Fibroblast of skin of abdomen (primary cell): ENCODE results near the gene MPZL1. TPM values are rescaled to one million over a fixed set of nuclear protein-coding genes. Genes with fewer than 3 reads are reported as not detected.

Experiments
- DNase-seq: peaks from one replicate; pipeline ENCODE4 v3.0.0-alpha.2; 2013
- polyA plus RNA-seq, 2 experiments: library from polyadenylated mRNA; unstranded; fragments of 120-200 nt; gene quantifications; one replicate each; pipeline ENCODE4 v1.2.1, GENCODE V29; 2013; ENCODE audit not compliant: insufficient read length in 2 of 2

The MPZL1 gene
- 97.6 TPM for polyA plus RNA-seq (2013, experiment 1 of 2; ENCODE audit: insufficient read length)
- polyA plus RNA-seq (2013, experiment 2 of 2; ENCODE audit: insufficient read length): 110 TPM

DNA sequence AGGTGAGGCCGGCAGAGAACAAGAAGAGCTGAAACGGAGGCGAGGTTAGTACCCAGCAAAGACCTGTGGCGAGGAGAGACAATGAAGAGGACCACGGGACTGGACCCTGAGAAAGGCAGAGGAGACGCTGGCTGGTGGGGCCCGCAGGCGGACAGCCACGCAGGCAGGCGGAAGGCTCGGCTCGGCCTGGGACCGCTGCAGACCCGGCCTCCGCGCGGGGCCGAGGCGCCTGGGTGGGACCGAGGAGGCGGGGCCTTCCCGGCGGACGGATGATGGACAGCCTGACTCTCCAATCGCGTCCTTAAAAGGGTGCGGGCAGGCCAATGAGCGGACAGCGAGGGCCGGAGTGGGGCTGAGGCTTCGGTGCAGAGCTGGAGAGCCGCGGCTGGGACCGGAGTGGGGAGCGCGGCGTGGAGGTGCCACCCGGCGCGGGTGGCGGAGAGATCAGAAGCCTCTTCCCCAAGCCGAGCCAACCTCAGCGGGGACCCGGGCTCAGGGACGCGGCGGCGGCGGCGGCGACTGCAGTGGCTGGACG, at the start of gene MPZL1:
Gene MPZL1 (plus strand): TSS at position 366 of the 535 bp plus-strand sequence. CDS start 170 bp downstream, outside the sequence.
- peak; percentile 94 for DNase-seq

DNA sequence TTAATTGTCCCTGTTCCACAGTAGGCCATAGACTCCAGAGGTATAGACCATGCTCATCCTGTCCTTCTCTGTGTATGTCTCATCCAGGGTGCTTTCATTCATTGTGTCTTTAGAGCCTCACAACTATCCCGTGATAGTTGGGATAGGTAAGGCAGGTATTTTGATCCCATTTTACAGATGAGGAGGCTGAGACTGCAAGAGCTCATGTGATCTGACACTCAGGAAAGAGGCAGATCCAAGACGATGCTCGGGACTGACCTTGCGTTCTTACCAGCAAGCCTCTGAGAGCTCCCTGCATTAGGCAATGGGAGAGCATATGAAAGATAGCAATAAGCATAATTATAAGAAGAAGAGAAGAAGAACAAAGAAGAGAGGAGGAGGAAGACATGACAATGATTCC, 49.0 kb upstream of the MPZL1 start:
- no peak for DNase-seq

DNA sequence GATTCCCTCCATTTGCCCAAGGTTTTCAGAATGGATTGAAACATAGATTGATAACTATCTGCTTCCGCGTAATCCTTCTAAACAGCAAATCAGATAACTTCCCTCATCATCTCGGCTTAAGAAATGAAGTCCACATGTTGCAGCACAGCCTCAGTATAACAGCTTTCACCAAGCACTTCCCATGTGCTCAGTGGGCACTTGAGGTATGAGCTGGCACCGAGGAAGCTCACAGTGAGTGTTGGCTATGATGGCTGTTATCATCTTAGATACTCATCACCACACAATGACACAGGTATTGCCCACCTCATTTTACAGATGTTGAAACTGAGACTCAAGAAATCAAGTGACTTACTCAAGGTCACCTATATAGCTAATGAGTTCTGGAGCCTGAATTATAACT, 48.5 kb upstream of the MPZL1 start:
- no peak for DNase-seq

DNA sequence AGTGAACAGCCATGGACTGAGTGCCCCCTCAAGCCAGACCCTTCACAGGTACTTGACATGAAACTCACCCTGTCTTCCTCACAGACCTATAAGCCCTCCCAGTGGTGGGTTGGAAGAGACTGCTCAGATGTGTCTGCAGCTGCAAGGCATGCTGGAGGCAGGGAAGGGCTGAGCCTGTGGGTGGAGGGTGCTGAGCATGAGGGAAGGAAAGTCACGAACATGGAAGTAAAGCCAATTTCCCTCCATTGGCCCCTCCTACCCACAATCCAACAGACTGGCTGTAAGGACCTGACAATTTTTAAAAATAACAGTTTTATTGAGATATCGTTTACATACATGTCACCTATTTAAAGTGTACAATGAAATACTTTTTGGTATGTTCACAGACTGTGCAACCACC, 47.6 kb upstream of the MPZL1 start:
- DNase-seq: no peak

DNA sequence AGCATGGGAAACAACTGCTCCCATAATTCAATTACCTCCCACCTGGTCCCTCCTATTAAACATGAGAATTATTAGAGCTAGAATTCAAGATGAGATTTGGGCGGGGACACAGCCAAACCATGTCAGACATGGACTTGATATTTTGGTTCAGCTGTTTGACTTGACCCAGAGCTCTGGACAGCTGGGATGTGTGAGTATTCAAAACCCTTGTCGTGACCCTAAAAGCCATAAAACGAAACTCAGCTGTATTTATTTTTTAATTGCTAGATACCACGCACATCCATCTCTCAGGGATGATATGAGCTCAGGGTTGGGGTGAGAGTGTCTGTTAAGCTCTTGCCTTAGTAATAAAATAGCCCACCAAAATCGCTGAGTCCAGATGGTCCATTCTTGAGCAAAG, 46.3 kb upstream of the MPZL1 start:
- no peak for DNase-seq

DNA sequence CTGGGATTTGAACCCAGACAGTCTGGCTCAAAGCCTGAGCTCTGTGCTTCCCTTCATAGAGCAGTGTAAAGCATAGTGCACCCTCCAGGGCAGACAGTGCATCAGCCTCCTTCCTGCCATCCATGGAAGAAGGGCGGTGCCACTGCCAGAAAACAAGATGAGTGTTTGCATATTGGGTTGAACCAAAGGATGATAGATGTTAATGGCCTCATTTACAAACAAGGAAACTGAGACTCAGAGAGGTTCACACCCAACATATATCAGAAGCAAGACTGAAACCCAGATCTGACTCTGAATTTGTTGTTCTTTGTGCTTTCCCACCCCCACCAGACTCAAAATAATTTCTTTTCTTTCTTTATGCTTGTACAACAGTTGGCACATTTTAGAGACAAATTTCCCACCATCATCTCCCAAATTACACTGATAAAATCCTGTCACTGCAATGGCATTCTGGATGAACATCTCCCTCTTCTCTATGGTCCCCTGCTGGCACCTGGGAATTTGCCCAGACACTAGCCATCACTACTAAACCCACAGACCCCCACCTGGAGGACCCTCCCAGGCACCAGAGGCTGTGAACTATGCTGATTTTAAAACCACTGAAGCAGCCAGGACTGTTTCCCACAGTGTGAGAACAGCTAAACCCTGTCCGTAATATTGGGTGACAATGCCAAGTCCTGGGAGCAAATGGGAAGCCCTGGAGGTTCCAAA, 45.4 kb upstream of the MPZL1 start:
- no peak for DNase-seq

DNA sequence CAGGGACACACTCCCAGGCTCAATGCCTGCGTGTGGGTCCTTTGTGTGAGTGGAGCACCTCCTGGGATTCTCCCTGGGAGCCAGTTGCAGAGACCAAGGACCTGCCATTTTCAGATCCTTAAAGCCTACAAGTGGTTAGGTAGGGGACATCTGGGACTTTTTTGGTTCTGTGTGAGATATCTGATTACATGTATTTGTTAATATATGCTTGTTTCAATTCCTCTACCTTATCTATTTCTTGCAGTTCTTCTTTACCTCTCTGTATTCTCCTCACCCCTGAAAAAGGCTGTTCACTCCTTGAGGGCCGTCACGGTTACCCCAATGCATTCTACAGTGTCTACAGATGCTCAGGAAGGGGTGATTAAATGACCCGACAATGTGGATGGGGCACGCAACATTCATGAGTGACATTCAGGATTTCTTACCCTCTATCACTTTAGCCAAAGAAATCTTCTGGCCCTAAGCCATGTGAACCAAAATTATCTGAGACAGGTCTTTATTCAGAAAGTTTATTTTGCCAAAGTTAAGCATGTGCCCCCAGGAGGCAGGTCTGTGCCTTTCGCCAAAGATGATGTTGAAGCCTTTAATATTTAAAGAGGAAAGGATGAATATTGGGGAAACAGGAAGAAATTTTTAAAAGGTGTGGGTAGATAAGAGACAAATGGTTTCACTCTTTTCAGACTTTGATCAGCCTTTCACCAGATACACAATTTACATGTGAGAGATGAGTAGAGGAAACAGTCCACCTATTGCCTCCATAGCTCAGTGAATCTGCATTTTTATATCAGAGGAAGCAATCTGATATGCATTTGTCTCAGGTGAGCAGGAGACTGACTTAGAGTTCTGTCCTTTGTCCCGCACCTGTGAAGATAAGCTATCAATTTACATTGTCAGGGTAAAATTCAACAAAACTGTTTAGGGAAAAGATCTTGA, 44.6 kb upstream of the MPZL1 start:
- no peak for DNase-seq

DNA sequence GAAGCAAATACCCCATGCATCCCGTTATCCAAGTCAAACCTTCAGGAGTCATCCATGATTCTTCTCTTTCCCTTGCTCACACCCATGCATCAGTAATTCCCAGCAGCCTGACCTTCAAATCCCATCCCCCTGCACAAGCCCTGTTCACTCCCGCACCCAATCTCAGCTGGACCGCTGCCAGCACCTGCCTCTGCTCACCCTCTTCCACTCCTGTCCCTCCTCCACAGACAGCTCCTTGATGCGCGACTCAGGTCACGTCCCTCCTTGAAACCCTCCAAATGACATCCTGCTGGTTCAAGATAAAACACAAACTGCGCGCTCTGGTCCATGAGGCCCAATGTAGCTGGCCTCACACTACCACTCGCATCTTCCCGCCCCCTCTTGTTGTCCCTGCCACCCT, 43.4 kb upstream of the MPZL1 start:
- no peak for DNase-seq

DNA sequence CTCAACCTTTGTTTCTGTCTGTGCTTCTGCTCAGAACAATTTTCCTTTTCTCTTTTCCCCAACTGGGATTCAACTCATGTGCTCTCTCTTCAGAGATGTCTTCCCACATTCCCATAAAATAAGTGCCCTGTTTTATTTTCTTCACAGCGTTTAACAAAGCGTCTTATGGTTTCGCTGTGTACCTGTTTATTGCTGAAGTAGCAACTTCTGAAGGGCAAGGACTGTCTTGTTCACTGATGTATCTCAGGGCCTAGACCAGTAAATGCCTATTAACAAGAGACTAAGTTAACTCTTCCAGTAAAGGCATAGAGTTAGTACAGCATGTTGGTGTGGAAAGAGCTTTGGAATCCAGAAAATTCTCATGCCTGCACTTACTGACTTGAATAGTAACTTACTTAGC, 42.9 kb upstream of the MPZL1 start:
- DNase-seq: no peak

DNA sequence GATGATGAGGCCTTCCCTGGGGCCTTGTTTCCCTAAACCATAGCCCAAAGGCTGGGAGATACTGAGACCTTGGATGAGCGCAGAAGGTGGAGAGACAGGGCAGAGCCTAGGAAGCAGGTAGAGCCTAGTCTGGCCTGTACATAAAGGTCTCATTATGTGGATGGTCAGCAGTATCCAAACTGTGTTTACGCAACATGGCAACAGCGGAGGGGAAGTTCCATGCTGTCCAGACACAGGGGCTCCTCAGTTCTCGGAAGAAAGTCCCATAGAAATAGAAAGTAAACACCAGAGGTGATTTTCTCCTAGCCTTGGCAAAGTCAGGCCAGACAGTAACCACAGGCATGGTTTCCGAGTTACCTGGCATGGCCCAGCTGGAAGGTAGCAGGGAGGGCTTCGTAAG, 42.1 kb upstream of the MPZL1 start:
- DNase-seq: no peak

DNA sequence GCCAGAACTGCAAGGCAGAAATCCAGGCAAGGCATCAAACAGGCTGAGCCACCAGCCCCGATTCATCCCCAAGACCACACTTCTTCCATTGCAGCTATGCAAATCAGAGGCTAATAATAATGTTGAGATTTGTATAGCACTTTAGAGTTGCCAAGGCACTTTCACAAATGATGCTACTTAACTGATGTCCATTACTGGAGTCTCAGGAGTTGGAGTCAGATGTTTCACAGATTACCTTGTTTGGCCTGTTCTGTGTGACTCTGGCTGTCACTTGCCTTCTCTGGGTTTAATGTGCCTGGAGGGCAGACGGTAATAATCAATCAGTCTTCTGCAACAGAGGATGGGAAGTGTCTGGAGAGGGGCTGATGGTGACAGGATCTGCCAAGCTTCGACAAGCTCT, 40.8 kb upstream of the MPZL1 start:
- DNase-seq: no peak

DNA sequence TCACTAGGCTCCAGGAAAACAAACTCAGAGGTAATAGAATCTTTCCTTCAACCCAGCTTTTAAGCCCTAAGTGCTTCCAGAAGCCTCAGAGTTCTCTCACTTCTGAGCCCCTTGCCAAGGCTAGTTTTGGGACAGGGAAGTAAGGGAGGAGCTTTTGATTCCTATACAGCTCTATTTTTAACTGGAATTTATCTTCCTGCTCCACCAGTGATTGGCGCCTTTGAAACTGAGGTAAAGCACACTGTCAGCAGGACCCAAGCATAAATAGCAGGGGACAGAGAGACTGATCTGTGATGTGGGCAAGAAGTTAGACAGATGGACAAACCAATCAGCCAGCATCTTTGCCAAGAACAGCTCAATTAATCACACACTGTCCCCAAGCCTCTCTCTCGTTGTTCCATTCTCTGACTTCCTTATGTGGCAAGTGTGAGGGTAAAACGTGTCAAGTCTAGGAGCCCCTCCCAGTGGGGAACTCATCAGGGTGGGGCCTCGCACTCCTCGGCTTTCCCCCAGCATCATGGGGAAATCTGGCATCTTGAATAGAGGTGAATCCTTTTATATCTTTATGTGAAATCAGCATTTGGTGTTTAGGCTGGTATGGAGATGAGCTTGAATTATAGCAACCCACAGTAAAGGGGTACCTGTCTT, 40.2 kb upstream of the MPZL1 start:
- DNase-seq: no peak

DNA sequence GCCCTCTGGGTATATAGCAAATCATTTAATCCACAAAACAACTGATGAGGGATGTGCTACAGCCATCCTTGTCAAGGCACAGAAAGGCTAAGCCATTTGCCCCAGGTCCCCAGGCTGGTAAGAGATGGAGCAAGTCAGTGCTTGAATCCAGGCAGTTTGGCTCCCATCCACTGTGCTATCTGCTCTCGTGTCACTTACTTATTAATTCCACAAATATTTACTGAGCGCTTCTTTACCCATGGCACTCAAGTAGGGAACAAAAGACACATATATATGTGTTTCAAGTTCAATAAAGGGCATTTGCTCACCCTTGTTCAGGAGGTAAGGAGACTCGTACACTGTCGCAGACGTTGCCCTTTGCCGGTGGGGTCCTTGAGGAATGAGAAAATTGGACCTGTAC, 38.6 kb upstream of the MPZL1 start:
- DNase-seq: no peak

DNA sequence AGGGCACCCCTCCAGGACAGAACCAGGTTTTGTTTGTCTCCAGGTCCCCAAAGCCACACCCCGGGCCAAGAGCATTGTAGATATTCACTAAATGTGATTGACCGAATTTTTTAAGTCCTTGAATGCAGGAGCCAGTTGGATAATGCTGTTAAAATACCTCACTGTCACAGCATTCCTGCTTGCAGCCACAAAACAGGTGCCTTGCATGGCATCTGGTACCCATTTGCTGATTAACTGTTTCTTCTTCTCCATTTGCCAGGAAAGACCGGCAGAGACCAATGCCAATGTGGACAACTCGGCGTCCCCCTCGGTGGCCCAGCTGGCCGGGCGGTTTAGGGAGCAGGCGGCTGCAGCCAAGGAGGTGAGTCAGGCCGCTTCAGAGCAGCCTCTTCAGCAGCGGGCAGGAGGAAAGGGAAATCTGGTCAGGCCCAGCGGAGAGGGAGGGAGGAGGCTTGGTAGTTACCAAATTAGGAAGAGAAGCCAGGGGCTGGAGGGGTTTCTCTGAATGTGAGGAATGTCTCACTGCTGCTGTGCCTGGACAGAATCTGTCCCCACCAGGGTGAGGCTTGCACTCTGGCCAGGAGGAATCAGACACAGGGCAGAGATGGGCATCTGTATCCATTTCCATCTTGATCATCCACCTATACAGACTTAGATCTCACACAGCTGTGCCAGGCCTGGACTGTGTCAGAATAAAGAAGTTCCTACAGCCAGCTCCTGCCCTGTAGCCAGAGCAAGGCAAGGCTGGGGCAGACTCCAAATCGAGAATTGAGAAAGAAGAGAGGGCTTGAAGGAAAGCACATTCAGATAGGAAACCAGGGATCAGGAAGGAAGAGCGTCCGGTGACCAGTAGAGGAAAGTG, 37.9 kb upstream of the MPZL1 start:
- peak; percentile 47 for DNase-seq

DNA sequence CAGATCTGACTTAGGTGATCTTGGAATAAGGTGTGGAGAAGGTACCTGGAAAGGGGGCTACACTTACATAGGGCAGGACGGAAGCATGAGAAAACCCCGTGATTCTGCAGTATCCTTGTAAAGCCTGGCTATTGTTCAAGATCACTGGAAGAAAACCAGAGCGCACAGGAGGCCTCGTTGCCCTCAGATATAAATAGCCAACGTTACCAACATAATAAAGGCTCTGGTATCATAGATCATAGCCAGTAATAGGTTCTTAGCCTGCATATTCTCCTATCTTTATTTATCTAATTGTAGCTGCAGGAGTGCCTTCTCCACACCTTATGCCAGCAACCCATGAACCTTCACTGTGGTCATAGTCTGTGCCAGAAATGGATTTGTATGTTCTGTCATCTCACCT, 35.9 kb upstream of the MPZL1 start:
- DNase-seq: no peak

DNA sequence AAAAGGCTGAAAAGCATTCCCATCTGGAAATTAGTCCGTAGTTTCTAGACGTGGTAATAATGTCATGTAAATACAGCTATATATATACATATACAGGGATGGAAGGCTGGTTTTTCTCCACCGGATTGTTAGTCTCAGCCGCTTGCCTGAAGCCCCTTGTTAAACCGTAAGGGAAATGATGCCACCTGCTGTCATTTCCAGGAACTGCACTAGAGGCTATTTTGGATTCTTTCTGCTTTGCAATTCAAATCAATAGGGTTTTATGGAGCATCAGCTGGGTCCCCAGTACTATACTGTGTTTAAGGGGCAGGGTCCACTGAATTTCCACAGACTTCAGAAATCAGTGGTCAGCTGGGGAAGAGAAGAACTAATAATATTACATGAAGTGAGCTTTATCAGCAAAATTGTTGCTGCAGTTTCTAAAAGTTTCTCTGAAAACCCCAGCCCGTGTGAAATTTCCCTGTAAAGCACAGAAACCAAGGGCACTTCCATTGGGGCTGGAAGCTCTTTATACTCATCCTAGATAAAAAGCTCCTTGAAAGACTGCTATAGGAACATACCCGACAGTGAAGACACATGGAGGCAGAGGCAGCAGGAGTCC, 33.8 kb upstream of the MPZL1 start:
- peak; percentile 73 for DNase-seq

DNA sequence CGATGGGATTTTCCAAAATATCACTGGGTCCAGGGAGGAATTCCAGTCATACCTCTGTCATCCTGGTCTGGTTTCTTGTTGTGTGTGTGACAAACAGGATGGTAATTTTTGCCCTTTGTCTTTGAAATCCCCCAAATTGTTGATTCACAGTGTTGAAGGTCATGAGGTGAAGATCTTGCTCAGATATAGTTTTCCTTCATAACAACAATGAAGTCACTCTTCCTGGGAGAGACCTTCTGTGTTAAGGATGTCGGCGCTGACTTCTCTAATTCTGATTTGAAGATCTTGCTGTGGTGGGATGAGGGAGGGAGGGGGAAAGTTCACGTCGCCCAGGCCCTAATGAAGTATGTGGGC, 32.2 kb upstream of the MPZL1 start:
- DNase-seq: no peak

DNA sequence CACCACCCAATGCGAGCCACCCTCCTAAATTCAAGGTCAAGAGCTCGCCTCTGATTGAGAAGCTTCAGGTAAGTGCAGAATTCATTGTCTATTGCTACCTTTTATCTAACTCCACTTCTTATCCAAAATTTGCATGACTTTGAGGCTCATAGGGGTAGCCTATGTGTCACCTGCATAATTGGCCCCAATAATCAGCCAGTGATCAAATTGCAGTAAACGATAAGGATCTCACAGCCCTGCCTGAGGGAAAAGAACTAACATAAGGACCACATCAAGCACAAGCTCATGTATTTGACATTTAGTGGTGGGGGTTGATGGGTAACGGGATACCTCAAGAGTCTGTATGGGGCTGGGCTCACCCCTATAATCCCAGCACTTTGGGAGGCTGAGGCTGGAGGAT, 31.7 kb upstream of the MPZL1 start:
- no peak for DNase-seq

DNA sequence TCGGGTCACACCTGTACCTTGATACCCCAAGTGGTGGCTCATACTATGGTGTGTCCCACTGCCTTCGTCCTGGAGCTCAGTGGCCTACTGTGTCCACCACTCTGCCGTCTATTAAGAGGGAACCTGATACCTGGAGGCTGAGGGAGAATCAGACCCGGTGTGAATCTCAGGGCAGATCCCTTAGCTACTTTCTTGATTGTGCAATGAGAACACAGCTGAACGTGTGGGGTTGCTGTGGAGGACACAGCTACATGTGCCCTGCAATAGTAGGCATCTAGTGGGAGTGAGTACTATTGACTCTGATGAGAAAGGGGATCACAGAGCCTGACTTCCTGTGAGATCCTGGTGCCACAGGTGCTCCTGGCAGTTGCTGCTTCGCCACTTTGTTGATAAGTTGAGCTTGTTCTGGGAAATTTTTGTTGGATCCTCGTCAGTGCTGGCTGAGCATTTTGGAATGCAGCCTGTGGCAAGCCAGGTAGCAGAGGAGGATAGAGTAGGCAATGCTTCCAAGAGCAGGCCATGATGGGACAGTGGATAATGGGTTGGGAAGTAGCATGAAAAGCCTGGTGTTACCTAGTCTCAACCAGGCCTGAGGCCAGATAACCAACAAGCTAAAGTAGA, 28.2 kb upstream of the MPZL1 start:
- no peak for DNase-seq

DNA sequence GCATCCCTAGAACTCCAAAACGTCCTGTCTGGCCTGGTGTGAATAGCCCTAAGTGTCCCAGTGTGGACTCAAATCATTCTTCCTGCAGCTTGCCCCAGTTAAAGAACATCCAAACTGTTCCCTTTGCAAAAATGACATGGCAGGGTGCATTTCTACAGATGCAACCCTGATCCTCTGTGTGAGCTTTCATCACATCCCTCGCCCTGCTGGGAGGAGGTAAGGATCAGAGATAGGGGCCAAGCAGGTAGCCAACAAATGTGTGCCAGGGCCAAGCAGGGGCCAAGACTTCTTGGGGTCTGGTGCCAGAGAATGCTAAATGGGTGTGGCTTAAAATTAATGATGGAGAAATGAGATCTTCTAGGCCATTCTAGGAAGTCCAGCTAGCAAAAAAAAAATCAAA, 27.1 kb upstream of the MPZL1 start:
- no peak for DNase-seq

DNA sequence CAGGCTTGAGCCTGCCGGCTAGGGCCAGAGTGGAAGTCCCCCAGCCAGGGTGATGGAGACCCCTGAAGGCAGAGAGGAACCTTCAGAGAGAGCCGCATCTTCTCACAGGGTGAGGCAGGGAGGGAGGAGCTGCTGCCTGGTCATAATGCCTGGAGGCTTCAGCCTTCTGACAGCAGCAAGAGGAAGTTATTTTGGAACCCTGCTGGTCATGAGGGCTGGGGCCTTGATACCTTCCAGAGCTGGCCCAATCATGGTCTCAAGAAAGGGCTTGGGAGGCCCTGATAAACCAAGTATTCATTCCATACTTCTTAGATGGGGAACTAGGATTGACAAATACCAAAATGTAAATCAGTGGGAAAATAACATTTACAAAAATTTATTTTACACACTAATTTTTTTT, 26.6 kb upstream of the MPZL1 start:
- DNase-seq: no peak
